Raji (cell line): ENCODE measurements around the gene ATAD3C.

ENCODE experiments used
- POLR2A ChIP-seq: IDR thresholded peaks from 2 replicates; pipeline ENCODE4 v1.6.1; 2011; ENCODE audit warnings: low read depth, low read length, control low read depth; ENCODE audit not compliant: insufficient read depth

ATAD3C gene

GRCh38 chr1:1462318-1462966 lies 13.0 kb downstream of the ATAD3C start:
- no peak for TF ChIP-seq POLR2A

DNA sequence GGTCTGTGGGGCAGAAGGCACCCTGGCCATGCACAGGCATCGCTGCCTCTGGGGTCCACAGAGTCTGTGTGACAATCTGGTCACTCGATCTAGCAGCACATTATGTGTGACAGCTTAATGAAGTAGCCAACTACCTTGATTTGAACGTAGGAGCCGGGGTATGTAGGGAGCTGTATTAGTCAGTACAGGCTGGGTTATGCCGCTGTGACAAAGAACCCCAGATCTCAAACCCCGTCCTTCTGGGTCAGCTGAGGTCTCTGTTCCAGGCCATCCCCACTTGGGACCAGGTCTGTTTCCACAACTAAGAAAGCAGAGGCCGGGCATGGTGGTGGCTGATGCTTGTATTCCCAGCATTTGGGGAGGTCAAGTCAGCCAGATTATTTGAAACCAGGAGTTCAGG lies 13.8 kb downstream of the ATAD3C start:
- no peak for TF ChIP-seq POLR2A

- TF ChIP-seq POLR2A: no peak
These were observed 21.3 kb downstream of the ATAD3C start for GRCh38 chr1:1470626-1471388.

- peak; percentile 90 for TF ChIP-seq POLR2A
These were observed 22.0 kb downstream of the ATAD3C start, which contains the start of gene ATAD3B for GRCh38 chr1:1471389-1472052. Gene ATAD3B, plus strand, starts transcription at chr1:1471765. Its CDS starts 120 bp downstream, at chr1:1471885.

DNA sequence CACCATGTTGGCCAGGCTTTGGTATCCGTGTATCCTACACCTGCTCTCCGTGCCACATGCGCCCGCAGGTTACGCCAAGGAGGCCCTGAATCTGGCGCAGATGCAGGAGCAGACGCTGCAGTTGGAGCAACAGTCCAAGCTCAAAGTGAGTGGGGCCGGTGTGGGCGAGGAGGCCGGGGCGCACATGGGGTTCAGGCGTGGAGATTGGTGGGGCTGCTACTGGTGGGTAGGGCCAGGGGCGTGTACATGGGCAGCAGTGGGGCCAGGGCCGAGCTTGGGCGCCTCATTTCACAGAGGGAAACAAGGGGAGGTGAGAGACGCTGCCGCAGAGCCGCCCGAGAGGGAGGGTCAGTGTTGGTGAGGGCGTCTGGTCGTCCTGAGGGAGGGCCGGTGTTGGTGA lies 27.7 kb downstream of the ATAD3C start:
- no peak for TF ChIP-seq POLR2A

GRCh38 chr1:1479547-1480487 lies 30.3 kb downstream of the ATAD3C start:
- no peak for TF ChIP-seq POLR2A

- TF ChIP-seq POLR2A: no peak
These were observed 33.4 kb downstream of the ATAD3C start for GRCh38 chr1:1482856-1483255.

DNA sequence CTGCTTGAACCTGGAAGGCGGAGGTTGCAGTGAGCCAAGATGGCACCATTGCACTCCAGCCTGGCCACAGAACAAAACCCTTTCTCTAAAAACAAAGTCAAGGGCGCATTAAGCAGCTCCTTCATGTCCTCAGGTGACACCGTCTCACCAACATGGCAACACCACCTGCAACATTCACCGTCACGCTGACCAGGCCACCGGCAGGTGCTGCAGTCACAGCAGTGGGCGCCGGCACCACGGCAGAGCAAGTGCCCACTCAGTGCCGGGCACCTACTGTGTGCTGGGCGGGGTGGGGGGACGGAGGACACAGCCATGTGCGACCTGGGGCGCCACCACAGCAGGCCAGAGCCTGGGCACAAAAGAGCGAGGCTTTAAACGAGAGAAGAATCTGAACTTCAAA lies 34.2 kb downstream of the ATAD3C start:
- no peak for TF ChIP-seq POLR2A

GRCh38 chr1:1487701-1488100 lies 38.2 kb downstream of the ATAD3C start:
- no peak for TF ChIP-seq POLR2A

DNA sequence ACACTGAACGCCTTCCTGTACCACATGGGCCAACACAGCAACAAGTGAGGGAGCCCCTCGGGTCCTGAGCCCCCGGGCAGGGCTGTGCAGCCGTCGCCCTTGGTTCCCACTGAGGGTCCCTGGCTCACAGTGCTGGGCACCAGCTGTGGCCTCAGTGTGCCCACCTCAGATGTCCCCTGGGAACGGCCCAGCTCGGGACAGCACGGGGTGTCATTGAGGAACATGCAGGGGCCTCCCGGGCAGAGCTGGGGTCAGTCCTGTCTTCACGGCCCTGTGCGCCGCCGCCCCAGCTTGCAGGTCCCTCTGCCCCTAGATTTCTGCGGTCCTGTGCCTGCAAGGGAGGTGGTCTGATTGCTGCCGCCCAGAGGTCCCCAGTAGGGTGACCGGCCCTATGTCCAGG lies 39.7 kb downstream of the ATAD3C start:
- no peak for TF ChIP-seq POLR2A

GRCh38 chr1:1489861-1490260 lies 40.4 kb downstream of the ATAD3C start:
- no peak for TF ChIP-seq POLR2A

DNA sequence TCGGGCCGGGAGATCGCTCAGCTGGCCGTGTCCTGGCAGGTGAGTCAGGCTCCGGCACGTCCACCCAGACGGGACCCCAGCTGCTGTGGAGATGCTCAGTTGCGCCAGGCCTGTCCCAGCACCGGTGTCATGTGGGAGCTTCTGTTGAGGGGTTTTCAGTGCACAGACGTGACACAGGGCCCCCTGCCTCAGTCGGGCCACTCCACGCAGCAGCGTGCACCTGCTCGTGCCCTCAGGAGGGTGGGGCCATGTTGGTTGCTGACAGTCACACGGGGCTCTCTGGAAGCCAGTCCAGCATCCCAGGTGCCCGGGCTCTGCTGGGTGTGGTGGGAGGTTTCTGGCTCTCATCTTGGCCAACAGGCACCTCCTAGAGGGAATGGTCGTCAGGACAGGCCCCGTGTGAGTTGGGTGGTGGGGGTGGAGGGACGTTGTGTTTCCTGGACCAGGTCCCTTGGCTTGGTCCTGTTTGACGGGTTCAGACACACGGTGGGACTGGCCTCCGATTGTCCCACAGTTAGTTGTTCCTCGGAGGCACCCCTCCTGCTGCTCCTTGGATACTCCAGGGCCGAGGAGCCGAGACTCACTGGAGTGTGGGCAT lies 41.2 kb downstream of the ATAD3C start:
- no peak for TF ChIP-seq POLR2A

- no peak for TF ChIP-seq POLR2A
These were observed 42.1 kb downstream of the ATAD3C start for GRCh38 chr1:1491601-1492000.

- no peak for TF ChIP-seq POLR2A
These were observed 57.8 kb downstream of the ATAD3C start for GRCh38 chr1:1507305-1507704.

GRCh38 chr1:1510912-1511532 lies 61.5 kb downstream of the ATAD3C start:
- TF ChIP-seq POLR2A: no peak
